Spinal cord (tissue), 10 donors: ENCODE results near the gene MSH5. TPM values are rescaled to one million over a fixed set of nuclear protein-coding genes. Genes with fewer than 3 reads are reported as not detected.
"Not testable (repeated sequence)": the region's sequence is repeated elsewhere in the genome, so short reads cannot be mapped to it uniquely, and the experiment has no call there.

Experiments
- DNase-seq, 6 donors: peaks; one replicate each; pipeline versions ENCODE4 v3.0.0 to v3.0.0-alpha.2; 2013 to 2015; ENCODE audit warnings: low spot score in 6 of 6, low read depth in 4 of 6
- H3K27ac ChIP-seq: one replicate; pipeline ENCODE4 v1.5.1; 2013; ENCODE audit warnings: low read depth, low read length, control low read depth
- H3K27me3 ChIP-seq: one replicate; pipeline ENCODE4 v1.6.1; 2013; ENCODE audit warnings: low read length; ENCODE audit not compliant: control insufficient read depth, insufficient read depth
- H3K36me3 ChIP-seq: one replicate; pipeline ENCODE4 v1.6.1; 2013; ENCODE audit warnings: low read length; ENCODE audit not compliant: control insufficient read depth, insufficient read depth
- H3K4me1 ChIP-seq: one replicate; pipeline ENCODE4 v1.6.1; 2013; ENCODE audit warnings: low read length; ENCODE audit not compliant: control insufficient read depth, insufficient read depth
- H3K4me3 ChIP-seq: one replicate; pipeline ENCODE4 v1.5.1; 2013; ENCODE audit warnings: low read depth, low read length, control low read depth
- H3K9me3 ChIP-seq: one replicate; pipeline ENCODE4 v1.6.1; 2013; ENCODE audit warnings: low read length; ENCODE audit not compliant: control insufficient read depth, insufficient read depth
- WGBS: methylation state at CpG from one replicate; pipeline ENCODE4 v1.1.5; 2013; ENCODE audit warnings: missing lambda C conversion rate; ENCODE audit not compliant: insufficient coverage; 5-methylcytosine and 5-hydroxymethylcytosine counted together
- polyA plus RNA-seq, 2 donors: library from polyadenylated mRNA; unstranded; fragments of 120-200 nt; gene quantifications; one replicate each; pipeline ENCODE4 v1.2.1, GENCODE V29; 2013; ENCODE audit not compliant: insufficient read length in 2 of 2
- total RNA-seq, 2 donors: library from RNA; depleted of rRNA in 1 of 2; stranded (reverse); fragments of 120-200 nt in 1 of 2; fragments of >200 nt in 1 of 2; gene quantifications; one replicate each; pipeline versions ENCODE4 v1.2.3 to v1.2.4, GENCODE V29; 2013 to 2014
- donor health status: healthy.

Gene MSH5
- total and polyA plus RNA-seq, 4 donors = 6.2 to 38.8 (median 19.6) TPM

GRCh38 chr6:31701666-31702404 is 38.0 kb upstream of the MSH5 start:
- DNase-seq = peak in 2 of 6 donors; percentile 8 to 39
- peaks cover 22% of the 10 kb centered on the region for H3K4me1 ChIP-seq
- no peaks in the 10 kb centered on the region for H3K27me3 ChIP-seq
- H3K9me3 ChIP-seq = no peaks in the 10 kb centered on the region
- 20% methylated on average over 6 of the region's 7 CpGs for WGBS
- H3K36me3 ChIP-seq = peaks cover 26% of the 10 kb centered on the region
- peak overlapping the region; percentile 100 for H3K4me3 ChIP-seq
- H3K27ac ChIP-seq = peak overlapping the region; percentile 100

GRCh38 chr6:31702405-31702818 is 37.4 kb upstream of the MSH5 start:
- Histone ChIP-seq H3K9me3 (no peaks in the 10 kb centered on the region), H3K4me3 (peak overlapping the region; percentile 100), H3K27me3 (no peaks in the 10 kb centered on the region), H3K36me3 (peaks cover 23% of the 10 kb centered on the region), H3K4me1 (peaks cover 22% of the 10 kb centered on the region), H3K27ac (peak overlapping the region; percentile 100)
- DNase-seq = no peak
- 0% methylated on average over 4 of the region's 10 CpGs for WGBS

DNA sequence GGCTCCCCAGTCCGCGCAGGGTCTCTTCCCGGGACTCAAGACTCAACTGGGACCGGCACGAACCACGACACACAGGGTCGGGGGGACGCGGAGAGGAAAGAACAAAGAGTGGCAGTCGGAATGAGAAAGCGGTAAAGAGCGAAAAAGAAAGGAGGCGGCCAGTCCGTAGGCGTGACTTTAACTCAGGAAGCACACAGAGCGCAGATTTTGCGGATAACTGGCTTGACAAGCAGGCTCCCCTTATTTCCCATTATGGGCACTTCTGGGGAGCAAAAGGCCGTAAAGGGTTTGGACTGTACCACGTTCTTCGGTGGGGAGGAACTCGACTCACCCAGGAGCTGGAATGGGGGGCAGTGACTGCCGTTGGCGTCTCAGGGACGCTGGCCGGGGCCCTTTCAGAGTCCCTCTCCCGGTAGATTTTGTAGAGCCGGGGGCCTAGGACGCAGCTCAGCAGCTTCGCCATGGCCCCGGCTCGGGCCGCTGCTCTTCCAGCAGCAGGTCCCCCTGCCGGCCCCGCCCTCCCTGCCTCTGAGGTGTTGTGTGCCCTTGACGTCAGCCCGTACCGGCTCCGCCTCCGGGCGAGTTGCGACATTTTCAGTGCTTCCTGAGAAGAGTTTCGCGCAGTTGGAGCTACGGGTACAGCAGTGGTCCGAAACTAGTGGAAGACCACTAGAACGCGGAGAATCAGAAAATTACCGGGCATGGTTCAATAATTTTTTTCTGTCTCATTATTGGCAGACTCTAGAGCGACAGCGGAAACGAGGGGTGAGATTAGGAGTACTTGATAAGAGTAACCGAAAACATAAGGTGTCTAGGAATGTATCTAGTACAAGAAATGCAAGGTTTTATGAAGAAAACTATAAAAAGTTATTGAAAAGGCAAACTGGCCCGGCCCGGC is 36.7 kb upstream of the MSH5 start, which contains the start of gene ABHD16A:
ABHD16A (minus strand) TSS at position 506 of the 898 bp plus-strand sequence; CDS start at position 463, 43 bp downstream.
- peak within 1 kb of the TSS; percentile 100 for H3K27ac ChIP-seq

GRCh38 chr6:31705931-31706330 is 33.9 kb upstream of the MSH5 start:
- peaks cover 3% of the 10 kb centered on the region for H3K36me3 ChIP-seq
- DNase-seq = no peak
- H3K27me3 ChIP-seq = no peaks in the 10 kb centered on the region
- no peak overlapping the region for H3K4me3 ChIP-seq
- no CpG with 5 or more reads among the region's 6 CpGs for WGBS
- H3K9me3 ChIP-seq = no peaks in the 10 kb centered on the region
- peaks cover 19% of the 10 kb centered on the region for H3K4me1 ChIP-seq
- H3K27ac ChIP-seq = no peak overlapping the region

More for the DNA sequence above, 36.7 kb upstream of the MSH5 start, which contains the start of gene ABHD16A:
- H3K4me3 ChIP-seq = peak within 1 kb of the TSS; percentile 100
- H3K4me1 ChIP-seq = peaks cover 22% of the 10 kb centered on the region
- H3K27me3 ChIP-seq = no peaks in the 10 kb centered on the region
- no peaks in the 10 kb centered on the region for H3K9me3 ChIP-seq
- H3K36me3 ChIP-seq = peaks cover 20% of the 10 kb centered on the region
- WGBS = 2% methylated on average over 54 of the region's 54 CpGs
- DNase-seq = peak; percentile 95 to 100 (median 98)

- Histone ChIP-seq H3K4me3 (no peak within 1 kb of the TSS), H3K27me3 (no peaks in the 10 kb centered on the region), H3K9me3 (no peaks in the 10 kb centered on the region), H3K4me1 (peaks cover 14% of the 10 kb centered on the region), H3K27ac (no peak within 1 kb of the TSS), H3K36me3 (no peaks in the 10 kb centered on the region)
- WGBS = 88% methylated on average over 2 of the region's 3 CpGs
- DNase-seq = no peak
Measured at GRCh38 chr6:31706599-31706998, 33.2 kb upstream of the MSH5 start, which contains the start of gene LY6G6F. Gene LY6G6F, plus strand, starts transcription at chr6:31706866. Its CDS starts 41 bp downstream, at chr6:31706907.

DNA sequence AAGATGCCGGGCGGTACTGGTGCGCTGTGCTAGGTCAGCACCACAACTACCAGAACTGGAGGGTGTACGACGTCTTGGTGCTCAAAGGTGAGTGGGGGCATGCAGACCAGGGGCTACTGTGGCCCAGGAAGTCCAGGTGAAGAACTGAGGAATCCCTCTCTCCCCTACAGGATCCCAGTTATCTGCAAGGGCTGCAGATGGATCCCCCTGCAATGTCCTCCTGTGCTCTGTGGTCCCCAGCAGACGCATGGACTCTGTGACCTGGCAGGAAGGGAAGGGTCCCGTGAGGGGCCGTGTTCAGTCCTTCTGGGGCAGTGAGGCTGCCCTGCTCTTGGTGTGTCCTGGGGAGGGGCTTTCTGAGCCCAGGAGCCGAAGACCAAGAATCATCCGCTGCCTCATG is 32.1 kb upstream of the MSH5 start:
- Histone ChIP-seq H3K4me1 (peaks cover 7% of the 10 kb centered on the region), H3K9me3 (no peaks in the 10 kb centered on the region), H3K4me3 (no peak overlapping the region), H3K27ac (no peak overlapping the region), H3K36me3 (no peaks in the 10 kb centered on the region), H3K27me3 (no peaks in the 10 kb centered on the region)
- DNase-seq = no peak
- WGBS = 88% methylated on average over 3 of the region's 10 CpGs

DNA sequence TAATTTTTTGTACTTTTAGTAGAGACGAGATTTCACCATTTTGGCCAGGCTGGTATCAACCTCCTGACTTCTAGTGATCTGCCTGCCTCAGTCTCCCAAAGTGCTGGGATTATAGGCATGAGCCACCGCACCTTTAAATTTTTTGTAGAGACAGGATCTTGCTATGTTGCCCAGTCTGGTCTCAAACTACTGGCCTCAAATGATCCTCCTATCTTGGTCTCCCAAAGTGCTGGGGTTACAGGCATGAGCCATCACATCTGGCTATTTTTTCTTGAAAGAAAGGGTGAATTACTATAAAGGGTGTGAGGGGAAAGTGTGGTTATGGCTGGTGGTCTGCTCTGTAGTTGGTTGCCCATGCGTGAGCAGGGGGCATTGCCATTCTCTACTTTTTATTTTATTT is 31.6 kb upstream of the MSH5 start:
- Histone ChIP-seq H3K4me3 (no peak overlapping the region), H3K4me1 (peaks cover 7% of the 10 kb centered on the region), H3K9me3 (no peaks in the 10 kb centered on the region), H3K27ac (no peak overlapping the region), H3K27me3 (no peaks in the 10 kb centered on the region), H3K36me3 (no peaks in the 10 kb centered on the region)
- WGBS = 100% methylated on average over 2 of the region's 3 CpGs
- DNase-seq = no peak

DNA sequence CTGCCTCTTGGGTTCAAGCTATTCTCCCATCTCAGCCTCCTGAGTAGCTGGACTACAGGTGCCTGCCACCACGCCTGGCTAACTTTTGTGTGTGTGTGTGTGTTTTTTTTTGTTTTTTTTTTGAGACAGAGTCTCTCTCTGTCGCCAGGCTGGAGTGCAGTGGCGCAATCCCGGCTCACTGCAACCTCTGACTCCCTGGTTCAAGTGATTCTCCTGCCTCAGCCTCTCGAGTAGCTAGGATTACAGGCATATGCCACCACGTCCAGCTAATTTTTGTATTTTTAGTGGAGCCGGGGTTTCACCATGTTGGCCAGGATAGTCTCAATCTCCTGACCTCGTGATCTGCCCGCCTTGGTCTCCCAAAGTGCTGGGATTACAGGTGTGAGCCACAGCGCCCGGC is 30.6 kb upstream of the MSH5 start:
- not testable (repeated sequence) for DNase-seq, H3K36me3 ChIP-seq, H3K4me3 ChIP-seq, H3K27ac ChIP-seq, H3K27me3 ChIP-seq, H3K9me3 ChIP-seq, H3K4me1 ChIP-seq
- 93% methylated on average over 8 of the region's 11 CpGs for WGBS

GRCh38 chr6:31710523-31711219 is 29.1 kb upstream of the MSH5 start:
- Histone ChIP-seq H3K36me3 (no peaks in the 10 kb centered on the region), H3K27me3 (no peaks in the 10 kb centered on the region), H3K27ac (no peak overlapping the region), H3K4me3 (no peak overlapping the region), H3K4me1 (peaks cover 19% of the 10 kb centered on the region), H3K9me3 (no peaks in the 10 kb centered on the region)
- no peak for DNase-seq
- 78% methylated on average over 5 of the region's 5 CpGs for WGBS
